ENCODE results near the gene STK38. TPM values are rescaled to one million over a fixed set of nuclear protein-coding genes. Genes with fewer than 3 reads are reported as not detected.

The STK38 gene
- total and polyA plus RNA-seq, 2 of the 13 experiments (the other 11 are each of a cell fraction or from before 2014, with no cell fraction given): 10.3 to 20.7 TPM

DNA sequence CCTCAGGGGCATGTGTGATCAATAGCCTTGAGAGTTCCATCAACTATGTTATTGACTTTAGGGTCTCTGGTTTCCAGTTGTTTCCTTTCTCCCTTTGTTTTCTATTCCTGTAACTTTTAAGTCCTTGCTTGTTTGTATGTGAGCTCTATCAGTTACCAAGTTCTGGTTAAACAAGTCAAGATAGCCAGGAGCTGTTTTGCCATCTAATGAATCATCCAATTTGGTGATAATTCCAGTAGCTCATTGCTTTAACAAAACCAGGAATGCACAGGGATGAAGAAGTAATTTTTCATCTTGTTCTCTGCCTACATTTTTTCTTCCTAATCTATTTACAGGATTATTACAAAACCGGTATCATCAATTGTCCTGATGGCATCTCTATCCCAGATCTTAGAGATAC, 68.0 kb downstream of the STK38 start:
- WGBS (ENCODE audit: low lambda C conversion rate): 96% methylated on average over 1 of the region's 1 CpG
- Histone ChIP-seq H3K27me3 (ENCODE audit: control insufficient read depth in 1 of 2, insufficient read depth in 2 of 2, low read length in 2 of 2) (no peaks in the 10 kb centered on the region), H4K20me1 (ENCODE audit: insufficient read depth, low read length) (no peaks in the 10 kb centered on the region), H3K9me3 (ENCODE audit: low read length) (no peaks in the 10 kb centered on the region), H3K9ac (ENCODE audit: insufficient read depth, low read depth, low read length) (no peak overlapping the region), H3K36me3 (replicated peaks in 1 of 2; ENCODE audit: control insufficient read depth in 1 of 2, insufficient read depth in 2 of 2, low read length in 2 of 2) (peaks cover 9 to 41% of the 10 kb centered on the region in 2 experiments), H3K4me1 (ENCODE audit: insufficient read depth, low read length) (no peaks in the 10 kb centered on the region), H3K4me2 (ENCODE audit: low read depth, low read length) (no peak overlapping the region), H2AFZ (ENCODE audit: low read length) (no peak overlapping the region), H3K27ac (ENCODE audit: extremely low read length, insufficient read depth, low read length) (no peak overlapping the region), H3K79me2 (ENCODE audit: insufficient read depth, low read length) (no peaks in the 10 kb centered on the region), H3K4me3 (replicated peaks in 1 of 3; ENCODE audit: insufficient read depth in 1 of 3, low read depth in 2 of 3, low read length in 3 of 3) (no peak overlapping the region)
- intact Hi-C loops (cut with micrococcal nuclease; ENCODE audit: unreplicated experiment) (no loop called here), in situ Hi-C loops (cut with HindIII; ENCODE audit: extremely low pct_ligation_motif_present, low pct_unique_long_range_greater_than_20kb) (no loop called here)
- ChIA-PET CTCF (ENCODE audit: low intra/inter-chr PET ratio, low total read pairs) (no interaction called here), POLR2A (interaction anchor here (1.8 kb wide), 1 partner anchor 12 kb away, joined by 4 read pairs; no protein-coding TSS in a partner anchor)
- BruUV-seq (replicated peaks): no TSS peak
- FAIRE-seq (no peak), ATAC-seq (no peak), DNase-seq (ENCODE audit: low spot score) (no peak)
- TF ChIP-seq FOXJ3 (CRISPR knock-in tag; IDR thresholded peaks at IDR 0.05; ENCODE audit: borderline replicate concordance): no peak
- TF ChIP-seq ZNF331 (CRISPR knock-in tag; IDR thresholded peaks at IDR 0.05): no peak
- TF ChIP-seq BHLHE40 (IDR thresholded peaks at IDR 0.05; ENCODE audit: low read length): no peak

DNA sequence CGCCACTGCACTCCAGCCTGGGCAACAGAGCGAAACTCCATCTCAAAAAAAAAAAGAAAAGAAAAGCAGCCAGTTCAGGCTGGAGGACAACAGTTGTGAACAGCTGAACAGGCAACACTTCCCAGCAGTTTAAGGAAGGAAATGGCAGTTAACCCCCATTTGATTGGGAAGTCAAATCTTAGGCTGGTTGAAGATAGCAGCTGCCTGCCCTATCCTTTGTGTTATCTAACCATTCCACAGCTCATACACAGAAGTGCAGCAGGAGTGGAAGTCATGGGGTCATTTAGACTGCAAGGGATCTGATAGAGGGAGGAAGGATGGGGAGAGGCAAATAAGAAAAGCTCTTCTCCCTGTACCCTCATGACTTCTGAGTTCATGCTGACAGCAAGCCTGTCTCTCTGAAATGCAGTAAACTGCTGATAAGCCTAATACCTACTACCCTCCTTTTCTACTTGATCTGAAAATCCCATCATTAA, 69.2 kb downstream of the STK38 start:
- Histone ChIP-seq H3K4me3 (replicated peaks in 1 of 3; ENCODE audit: insufficient read depth in 1 of 3, low read depth in 2 of 3, low read length in 3 of 3) (no peak overlapping the region), H3K79me2 (ENCODE audit: insufficient read depth, low read length) (no peaks in the 10 kb centered on the region), H3K4me2 (ENCODE audit: low read depth, low read length) (no peak overlapping the region), H3K27me3 (ENCODE audit: control insufficient read depth in 1 of 2, insufficient read depth in 2 of 2, low read length in 2 of 2) (no peaks in the 10 kb centered on the region), H4K20me1 (ENCODE audit: insufficient read depth, low read length) (no peaks in the 10 kb centered on the region), H3K36me3 (replicated peaks in 1 of 2; ENCODE audit: control insufficient read depth in 1 of 2, insufficient read depth in 2 of 2, low read length in 2 of 2) (peaks cover 9 to 42% of the 10 kb centered on the region in 2 experiments), H2AFZ (ENCODE audit: low read length) (no peak overlapping the region), H3K9me3 (ENCODE audit: low read length) (no peaks in the 10 kb centered on the region), H3K27ac (ENCODE audit: extremely low read length, insufficient read depth, low read length) (no peak overlapping the region), H3K9ac (ENCODE audit: insufficient read depth, low read depth, low read length) (no peak overlapping the region), H3K4me1 (ENCODE audit: insufficient read depth, low read length) (no peaks in the 10 kb centered on the region)
- FAIRE-seq: no peak
- 92% methylated on average over 2 of the region's 2 CpGs for WGBS (ENCODE audit: low lambda C conversion rate)
- intact Hi-C loops (cut with micrococcal nuclease; ENCODE audit: unreplicated experiment) (no loop called here), in situ Hi-C loops (cut with HindIII; ENCODE audit: extremely low pct_ligation_motif_present, low pct_unique_long_range_greater_than_20kb) (no loop called here)
- ATAC-seq: no peak
- ChIA-PET POLR2A (interaction anchor here (0.5 kb wide), 1 partner anchor 131 kb away, joined by 3 read pairs; no protein-coding TSS in a partner anchor), CTCF (ENCODE audit: low intra/inter-chr PET ratio, low total read pairs) (no interaction called here)
- DNase-seq (ENCODE audit: low spot score): no peak
- BruUV-seq (replicated peaks): no TSS peak
- no peak for TF ChIP-seq ZNF614 (CRISPR knock-in tag; IDR thresholded peaks at IDR 0.05; ENCODE audit: borderline replicate concordance)
- TF ChIP-seq, protein P1, sequence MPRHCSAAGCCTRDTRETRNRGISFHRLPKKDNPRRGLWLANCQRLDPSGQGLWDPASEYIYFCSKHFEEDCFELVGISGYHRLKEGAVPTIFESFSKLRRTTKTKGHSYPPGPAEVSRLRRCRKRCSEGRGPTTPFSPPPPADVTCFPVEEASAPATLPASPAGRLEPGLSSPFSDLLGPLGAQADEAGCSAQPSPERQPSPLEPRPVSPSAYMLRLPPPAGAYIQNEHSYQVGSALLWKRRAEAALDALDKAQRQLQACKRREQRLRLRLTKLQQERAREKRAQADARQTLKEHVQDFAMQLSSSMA (CRISPR knock-in tag; IDR thresholded peaks at IDR 0.05): no peak
- TF ChIP-seq, protein P2, sequence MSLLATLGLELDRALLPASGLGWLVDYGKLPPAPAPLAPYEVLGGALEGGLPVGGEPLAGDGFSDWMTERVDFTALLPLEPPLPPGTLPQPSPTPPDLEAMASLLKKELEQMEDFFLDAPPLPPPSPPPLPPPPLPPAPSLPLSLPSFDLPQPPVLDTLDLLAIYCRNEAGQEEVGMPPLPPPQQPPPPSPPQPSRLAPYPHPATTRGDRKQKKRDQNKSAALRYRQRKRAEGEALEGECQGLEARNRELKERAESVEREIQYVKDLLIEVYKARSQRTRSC (CRISPR knock-in tag; IDR thresholded peaks at IDR 0.05; ENCODE audit: low read depth): no peak
- TF ChIP-seq ZNF816 (CRISPR knock-in tag; IDR thresholded peaks at IDR 0.05; ENCODE audit: borderline replicate concordance): no peak
- TF ChIP-seq, protein P3, sequence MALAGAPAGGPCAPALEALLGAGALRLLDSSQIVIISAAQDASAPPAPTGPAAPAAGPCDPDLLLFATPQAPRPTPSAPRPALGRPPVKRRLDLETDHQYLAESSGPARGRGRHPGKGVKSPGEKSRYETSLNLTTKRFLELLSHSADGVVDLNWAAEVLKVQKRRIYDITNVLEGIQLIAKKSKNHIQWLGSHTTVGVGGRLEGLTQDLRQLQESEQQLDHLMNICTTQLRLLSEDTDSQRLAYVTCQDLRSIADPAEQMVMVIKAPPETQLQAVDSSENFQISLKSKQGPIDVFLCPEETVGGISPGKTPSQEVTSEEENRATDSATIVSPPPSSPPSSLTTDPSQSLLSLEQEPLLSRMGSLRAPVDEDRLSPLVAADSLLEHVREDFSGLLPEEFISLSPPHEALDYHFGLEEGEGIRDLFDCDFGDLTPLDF (CRISPR knock-in tag; IDR thresholded peaks at IDR 0.05): no peak
- no peak for TF ChIP-seq MZF1 (CRISPR knock-in tag; IDR thresholded peaks at IDR 0.05; ENCODE audit: borderline replicate concordance)
- no peak for TF ChIP-seq PPARG (CRISPR knock-in tag; conservative IDR thresholded peaks at IDR 0.05)
- no peak for TF ChIP-seq SP5 (CRISPR knock-in tag; IDR thresholded peaks at IDR 0.05; ENCODE audit: borderline replicate concordance, low read depth)
- TF ChIP-seq POGZ (CRISPR knock-in tag; IDR thresholded peaks at IDR 0.05): no peak
- TF ChIP-seq, protein P4, sequence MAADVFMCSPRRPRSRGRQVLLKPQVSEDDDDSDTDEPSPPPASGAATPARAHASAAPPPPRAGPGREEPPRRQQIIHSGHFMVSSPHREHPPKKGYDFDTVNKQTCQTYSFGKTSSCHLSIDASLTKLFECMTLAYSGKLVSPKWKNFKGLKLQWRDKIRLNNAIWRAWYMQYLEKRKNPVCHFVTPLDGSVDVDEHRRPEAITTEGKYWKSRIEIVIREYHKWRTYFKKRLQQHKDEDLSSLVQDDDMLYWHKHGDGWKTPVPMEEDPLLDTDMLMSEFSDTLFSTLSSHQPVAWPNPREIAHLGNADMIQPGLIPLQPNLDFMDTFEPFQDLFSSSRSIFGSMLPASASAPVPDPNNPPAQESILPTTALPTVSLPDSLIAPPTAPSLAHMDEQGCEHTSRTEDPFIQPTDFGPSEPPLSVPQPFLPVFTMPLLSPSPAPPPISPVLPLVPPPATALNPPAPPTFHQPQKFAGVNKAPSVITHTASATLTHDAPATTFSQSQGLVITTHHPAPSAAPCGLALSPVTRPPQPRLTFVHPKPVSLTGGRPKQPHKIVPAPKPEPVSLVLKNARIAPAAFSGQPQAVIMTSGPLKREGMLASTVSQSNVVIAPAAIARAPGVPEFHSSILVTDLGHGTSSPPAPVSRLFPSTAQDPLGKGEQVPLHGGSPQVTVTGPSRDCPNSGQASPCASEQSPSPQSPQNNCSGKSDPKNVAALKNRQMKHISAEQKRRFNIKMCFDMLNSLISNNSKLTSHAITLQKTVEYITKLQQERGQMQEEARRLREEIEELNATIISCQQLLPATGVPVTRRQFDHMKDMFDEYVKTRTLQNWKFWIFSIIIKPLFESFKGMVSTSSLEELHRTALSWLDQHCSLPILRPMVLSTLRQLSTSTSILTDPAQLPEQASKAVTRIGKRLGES (CRISPR knock-in tag; IDR thresholded peaks at IDR 0.05; ENCODE audit: borderline replicate concordance): no peak
- no peak for TF ChIP-seq MEIS1 (CRISPR knock-in tag; IDR thresholded peaks at IDR 0.05; ENCODE audit: borderline replicate concordance)
